ENCODE data around the gene TJP2.

The TJP2 gene

DNA sequence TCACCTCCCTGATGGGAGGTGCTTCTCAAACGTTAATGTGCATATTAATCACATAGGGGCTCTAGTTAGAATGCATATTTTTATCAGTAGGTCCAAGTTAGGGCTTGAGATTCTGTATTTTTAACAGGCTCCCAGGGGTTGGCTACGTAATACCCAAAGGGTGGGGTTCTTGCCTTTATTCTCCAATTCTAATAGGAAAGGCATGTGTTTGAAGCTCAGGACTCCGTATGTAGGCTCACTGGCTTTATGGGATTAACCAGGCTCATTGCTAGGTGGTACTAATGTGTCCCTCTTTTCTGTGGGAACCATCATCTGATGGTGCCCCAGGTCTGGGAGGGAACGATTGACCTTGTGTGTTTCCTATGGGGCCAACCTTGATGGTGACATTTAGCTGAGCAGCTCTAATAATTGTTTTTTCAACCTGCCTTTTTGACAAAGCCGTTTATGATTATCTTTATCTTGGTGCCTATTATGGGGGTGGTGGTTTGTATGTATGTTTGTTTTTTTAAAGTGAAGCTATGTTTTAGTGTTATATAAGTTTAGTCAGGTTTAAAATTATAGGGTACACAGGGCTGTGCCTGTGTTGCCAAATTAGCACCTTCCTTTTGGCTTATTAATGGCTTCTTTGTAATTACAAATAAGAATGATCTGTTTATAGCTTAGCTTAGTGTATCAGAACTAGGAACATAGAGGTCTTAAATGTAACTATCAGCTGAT, 20.8 kb downstream of the TJP2 start:
- peaks cover 14% of the 10 kb centered on the region for H3K4me1 ChIP-seq (ENCODE audit: control insufficient read depth, low read depth, low read length)
- no peaks in the 10 kb centered on the region for H3K36me3 ChIP-seq (ENCODE audit: control insufficient read depth, low read depth, low read length)
- no peaks in the 10 kb centered on the region for H3K27me3 ChIP-seq (ENCODE audit: control insufficient read depth, insufficient read depth, low read length)
- no peak overlapping the region for H3K4me3 ChIP-seq (ENCODE audit: low read length)
- no peak overlapping the region for H3K27ac ChIP-seq (ENCODE audit: low read length)
- H3K9ac ChIP-seq (ENCODE audit: low read length): no peak overlapping the region
- H3K9me3 ChIP-seq (ENCODE audit: control insufficient read depth, low read depth, low read length): no peaks in the 10 kb centered on the region

DNA sequence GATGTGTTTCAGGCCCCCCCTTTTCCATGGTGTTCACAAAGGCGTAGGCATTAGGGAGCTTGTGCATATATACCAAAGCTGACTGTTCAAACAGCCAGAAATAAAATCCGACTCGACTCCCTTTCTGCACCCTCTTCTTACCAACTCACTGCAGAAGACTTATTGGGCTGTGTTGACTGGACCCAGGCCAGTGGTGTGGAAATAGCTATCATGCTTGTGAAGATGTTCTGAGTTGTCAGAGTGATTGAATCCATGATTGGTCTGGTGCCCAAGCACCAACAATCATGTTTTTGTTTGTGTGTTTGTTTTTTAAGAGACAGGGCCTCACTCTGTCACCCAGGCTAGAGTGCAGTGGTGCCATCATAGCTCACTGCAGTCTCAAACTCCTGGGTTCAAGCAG, 21.6 kb downstream of the TJP2 start:
- H3K9me3 ChIP-seq (ENCODE audit: control insufficient read depth, low read depth, low read length): no peaks in the 10 kb centered on the region

DNA sequence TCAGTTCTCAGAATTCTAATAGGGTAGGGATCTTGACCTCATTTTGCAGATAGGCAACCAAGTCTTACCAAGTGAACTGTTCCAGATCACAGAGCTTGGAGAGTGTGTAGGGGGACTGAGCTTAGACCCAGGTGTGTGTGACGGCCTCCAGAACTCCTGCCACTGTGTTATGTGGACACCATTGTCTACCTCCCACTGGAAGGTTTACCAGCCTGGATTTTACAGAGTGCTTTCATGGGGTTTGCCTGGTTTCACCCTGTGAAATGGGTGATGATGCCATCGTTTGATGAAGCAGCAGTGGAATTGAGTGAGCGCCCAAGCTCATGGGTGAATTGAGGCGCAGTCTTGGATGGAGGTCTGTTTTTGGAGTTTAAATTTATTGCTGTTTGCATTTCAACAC, 23.6 kb downstream of the TJP2 start:
- peaks cover 5% of the 10 kb centered on the region for H3K36me3 ChIP-seq (ENCODE audit: control insufficient read depth, low read depth, low read length)
- H3K4me1 ChIP-seq (ENCODE audit: control insufficient read depth, low read depth, low read length): peaks cover 27% of the 10 kb centered on the region
- no peak overlapping the region for H3K4me3 ChIP-seq (ENCODE audit: low read length)
- H3K27ac ChIP-seq (ENCODE audit: low read length): no peak overlapping the region
- no peaks in the 10 kb centered on the region for H3K27me3 ChIP-seq (ENCODE audit: control insufficient read depth, insufficient read depth, low read length)
- no peak overlapping the region for H3K9ac ChIP-seq (ENCODE audit: low read length)
- H3K9me3 ChIP-seq (ENCODE audit: control insufficient read depth, low read depth, low read length): no peaks in the 10 kb centered on the region

More for the DNA sequence above, 21.6 kb downstream of the TJP2 start:
- Histone ChIP-seq H3K9ac (ENCODE audit: low read length) (no peak overlapping the region), H3K27ac (ENCODE audit: low read length) (no peak overlapping the region), H3K4me1 (ENCODE audit: control insufficient read depth, low read depth, low read length) (peaks cover 17% of the 10 kb centered on the region), H3K27me3 (ENCODE audit: control insufficient read depth, insufficient read depth, low read length) (no peaks in the 10 kb centered on the region), H3K4me3 (ENCODE audit: low read length) (no peak overlapping the region), H3K36me3 (ENCODE audit: control insufficient read depth, low read depth, low read length) (no peaks in the 10 kb centered on the region)

DNA sequence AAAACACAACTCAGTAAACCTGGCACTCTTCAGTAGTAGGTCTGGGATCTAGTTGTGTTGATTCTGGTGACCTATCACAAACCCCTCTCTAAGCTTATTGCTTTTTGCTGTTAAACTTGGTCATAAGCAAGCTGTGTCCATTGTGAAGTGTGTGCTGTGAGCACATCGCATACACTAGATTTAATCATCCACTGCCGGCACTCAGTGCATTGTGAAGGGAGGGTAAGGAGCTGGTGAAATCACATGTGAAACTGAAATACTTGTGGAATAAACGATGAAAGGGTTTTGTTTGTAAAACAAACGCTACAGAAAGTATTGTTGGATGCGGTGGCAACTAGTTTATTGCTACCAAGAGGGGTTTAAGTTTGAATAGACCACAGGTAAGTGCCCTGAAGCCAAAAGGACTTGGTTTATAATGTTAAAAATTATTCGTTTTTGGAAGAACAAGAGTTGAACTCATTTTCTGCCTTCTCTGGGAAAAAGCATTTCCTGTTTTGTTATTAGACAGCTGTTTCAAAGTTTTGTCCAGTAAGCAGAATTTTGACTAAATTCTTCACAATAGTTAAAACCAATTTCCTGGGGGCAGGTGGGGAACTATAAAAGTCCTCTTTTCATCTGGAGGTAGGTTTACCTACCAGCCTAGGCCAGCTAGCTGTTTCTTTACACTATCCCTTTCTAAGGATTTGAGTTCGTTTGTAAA, 24.6 kb downstream of the TJP2 start:
- Histone ChIP-seq H3K9ac (ENCODE audit: low read length) (no peak overlapping the region), H3K4me3 (ENCODE audit: low read length) (no peak overlapping the region), H3K4me1 (ENCODE audit: control insufficient read depth, low read depth, low read length) (peaks cover 23% of the 10 kb centered on the region), H3K9me3 (ENCODE audit: control insufficient read depth, low read depth, low read length) (no peaks in the 10 kb centered on the region), H3K36me3 (ENCODE audit: control insufficient read depth, low read depth, low read length) (peaks cover 5% of the 10 kb centered on the region), H3K27me3 (ENCODE audit: control insufficient read depth, insufficient read depth, low read length) (no peaks in the 10 kb centered on the region), H3K27ac (ENCODE audit: low read length) (no peak overlapping the region)

DNA sequence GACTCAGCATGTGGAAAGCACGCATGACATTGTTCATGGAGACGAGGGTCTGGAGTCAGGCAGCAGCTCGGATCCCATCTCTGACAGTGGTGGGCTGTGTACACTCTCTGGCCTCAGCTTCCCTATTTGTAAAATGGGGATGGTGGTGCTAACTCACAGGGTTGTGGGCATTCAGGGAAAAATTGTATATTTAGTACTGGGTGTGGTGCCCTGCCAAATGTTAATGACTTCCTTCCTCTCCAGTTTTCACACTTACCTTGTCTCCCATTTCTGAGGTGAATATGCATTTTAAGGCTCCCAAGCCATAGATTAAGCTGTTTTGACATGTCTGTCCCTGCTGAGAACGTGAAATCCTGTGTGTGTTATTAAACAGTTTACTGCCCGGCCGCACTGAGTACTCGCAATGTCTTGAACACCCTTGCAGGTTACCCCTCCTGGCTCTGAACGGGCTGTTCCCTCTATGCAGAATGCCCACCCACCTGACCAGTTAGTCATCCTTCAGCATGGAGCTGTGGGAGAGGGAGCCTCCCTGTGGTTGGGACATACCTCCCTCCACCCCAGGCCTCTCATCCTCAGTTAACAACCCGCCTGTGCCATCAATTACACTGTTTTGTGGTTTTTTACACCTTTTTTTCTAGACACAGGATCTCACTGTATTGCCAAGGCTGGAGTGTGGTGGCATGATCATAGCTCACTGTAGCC, 25.8 kb downstream of the TJP2 start:
- H3K27me3 ChIP-seq (ENCODE audit: control insufficient read depth, insufficient read depth, low read length): no peaks in the 10 kb centered on the region
- peaks cover 31% of the 10 kb centered on the region for H3K4me1 ChIP-seq (ENCODE audit: control insufficient read depth, low read depth, low read length)
- H3K9ac ChIP-seq (ENCODE audit: low read length): no peak overlapping the region
- H3K36me3 ChIP-seq (ENCODE audit: control insufficient read depth, low read depth, low read length): peaks cover 5% of the 10 kb centered on the region
- H3K4me3 ChIP-seq (ENCODE audit: low read length): no peak overlapping the region
- H3K27ac ChIP-seq (ENCODE audit: low read length): no peak overlapping the region
- no peaks in the 10 kb centered on the region for H3K9me3 ChIP-seq (ENCODE audit: control insufficient read depth, low read depth, low read length)

DNA sequence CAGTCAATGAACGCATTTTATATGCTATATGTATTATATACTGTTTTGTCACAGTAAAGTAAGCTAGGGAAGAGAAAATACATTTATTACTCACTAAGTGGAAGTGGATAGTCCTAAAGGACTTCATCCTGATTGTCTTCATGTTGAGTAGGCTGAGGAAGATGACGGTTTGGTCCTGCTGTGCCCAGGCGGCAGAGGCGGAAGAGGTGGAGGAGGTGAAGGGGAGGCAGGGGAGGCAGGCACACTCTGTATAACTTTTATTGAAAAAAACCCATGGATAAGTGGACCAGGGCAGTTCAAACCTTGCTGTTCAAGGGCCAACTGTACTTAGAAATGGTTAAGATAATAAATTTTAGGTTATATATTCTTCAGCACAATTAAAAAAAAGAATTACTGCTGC, 28.5 kb downstream of the TJP2 start:
- Histone ChIP-seq H3K9me3 (ENCODE audit: control insufficient read depth, low read depth, low read length) (no peaks in the 10 kb centered on the region), H3K36me3 (ENCODE audit: control insufficient read depth, low read depth, low read length) (peaks cover 5% of the 10 kb centered on the region), H3K4me1 (ENCODE audit: control insufficient read depth, low read depth, low read length) (peaks cover 49% of the 10 kb centered on the region), H3K27me3 (ENCODE audit: control insufficient read depth, insufficient read depth, low read length) (no peaks in the 10 kb centered on the region), H3K4me3 (ENCODE audit: low read length) (no peak overlapping the region), H3K9ac (ENCODE audit: low read length) (no peak overlapping the region), H3K27ac (ENCODE audit: low read length) (no peak overlapping the region)

DNA sequence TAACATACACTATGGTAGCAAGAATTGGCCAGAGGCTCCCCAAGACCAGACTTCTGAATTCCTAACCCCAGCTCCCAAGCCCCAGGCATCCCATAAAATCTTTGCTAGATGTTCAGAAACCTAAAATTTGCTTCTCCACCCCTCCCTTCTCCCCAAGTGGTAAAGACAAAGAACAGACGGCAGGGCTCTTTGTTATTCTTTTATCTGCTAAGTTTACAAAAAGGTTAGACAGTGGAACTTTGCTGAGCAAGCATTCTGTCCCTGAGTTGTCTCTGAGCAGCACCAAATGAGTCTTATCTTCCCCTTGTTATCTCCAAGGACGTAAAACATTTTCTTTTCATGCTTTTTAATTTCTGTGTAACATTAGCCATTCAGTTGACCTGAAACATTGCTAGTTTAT, 30.2 kb downstream of the TJP2 start:
- H3K27me3 ChIP-seq (ENCODE audit: control insufficient read depth, insufficient read depth, low read length): no peaks in the 10 kb centered on the region
- peaks cover 53% of the 10 kb centered on the region for H3K4me1 ChIP-seq (ENCODE audit: control insufficient read depth, low read depth, low read length)
- peaks cover 5% of the 10 kb centered on the region for H3K36me3 ChIP-seq (ENCODE audit: control insufficient read depth, low read depth, low read length)
- no peak overlapping the region for H3K9ac ChIP-seq (ENCODE audit: low read length)
- H3K9me3 ChIP-seq (ENCODE audit: control insufficient read depth, low read depth, low read length): no peaks in the 10 kb centered on the region
- no peak overlapping the region for H3K4me3 ChIP-seq (ENCODE audit: low read length)
- no peak overlapping the region for H3K27ac ChIP-seq (ENCODE audit: low read length)

DNA sequence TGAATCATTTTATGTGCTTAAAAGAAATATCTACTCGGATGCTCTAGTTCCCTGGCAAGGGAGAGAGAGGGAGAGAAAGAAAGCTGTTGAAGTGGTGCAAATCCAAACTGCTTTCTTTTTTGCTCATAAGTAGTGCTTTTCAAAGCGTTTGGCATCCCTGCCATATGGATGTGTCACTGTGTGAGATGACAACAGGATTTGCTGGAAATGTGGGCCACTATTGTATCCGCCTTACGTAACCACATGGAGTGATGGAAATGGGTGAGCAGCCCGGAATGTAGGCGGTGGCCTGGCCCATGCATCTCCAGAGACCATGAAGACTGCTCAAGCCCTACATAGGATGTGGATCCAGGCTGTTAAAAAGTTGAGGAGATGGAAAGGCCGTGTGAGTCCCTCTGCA, 30.8 kb downstream of the TJP2 start:
- Histone ChIP-seq H3K4me3 (ENCODE audit: low read length) (no peak overlapping the region), H3K27ac (ENCODE audit: low read length) (no peak overlapping the region), H3K9ac (ENCODE audit: low read length) (no peak overlapping the region), H3K36me3 (ENCODE audit: control insufficient read depth, low read depth, low read length) (peaks cover 5% of the 10 kb centered on the region), H3K9me3 (ENCODE audit: control insufficient read depth, low read depth, low read length) (no peaks in the 10 kb centered on the region), H3K27me3 (ENCODE audit: control insufficient read depth, insufficient read depth, low read length) (no peaks in the 10 kb centered on the region), H3K4me1 (ENCODE audit: control insufficient read depth, low read depth, low read length) (peaks cover 48% of the 10 kb centered on the region)

DNA sequence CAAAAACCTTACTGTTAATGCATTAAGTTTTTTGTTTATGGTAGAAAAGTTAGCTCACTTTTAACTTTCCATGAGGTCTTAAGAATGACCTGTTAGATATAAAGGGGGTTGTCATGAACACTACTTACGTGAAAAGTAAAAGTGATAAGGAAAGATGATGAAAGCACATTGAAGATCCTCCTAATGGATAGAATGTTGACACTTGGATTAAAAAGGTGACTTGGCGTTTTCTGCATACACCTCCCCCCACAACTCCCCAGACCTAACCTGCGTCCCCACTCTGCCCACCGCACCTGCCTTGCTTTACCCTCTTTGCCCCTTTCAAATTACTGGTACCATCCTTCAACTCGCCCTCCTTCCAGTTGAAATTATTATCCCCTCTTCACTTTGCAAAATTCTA, 32.0 kb downstream of the TJP2 start:
- peaks cover 44% of the 10 kb centered on the region for H3K4me1 ChIP-seq (ENCODE audit: control insufficient read depth, low read depth, low read length)
- peaks cover 5% of the 10 kb centered on the region for H3K36me3 ChIP-seq (ENCODE audit: control insufficient read depth, low read depth, low read length)
- no peak overlapping the region for H3K27ac ChIP-seq (ENCODE audit: low read length)
- H3K27me3 ChIP-seq (ENCODE audit: control insufficient read depth, insufficient read depth, low read length): no peaks in the 10 kb centered on the region
- no peak overlapping the region for H3K4me3 ChIP-seq (ENCODE audit: low read length)
- no peaks in the 10 kb centered on the region for H3K9me3 ChIP-seq (ENCODE audit: control insufficient read depth, low read depth, low read length)
- H3K9ac ChIP-seq (ENCODE audit: low read length): no peak overlapping the region

DNA sequence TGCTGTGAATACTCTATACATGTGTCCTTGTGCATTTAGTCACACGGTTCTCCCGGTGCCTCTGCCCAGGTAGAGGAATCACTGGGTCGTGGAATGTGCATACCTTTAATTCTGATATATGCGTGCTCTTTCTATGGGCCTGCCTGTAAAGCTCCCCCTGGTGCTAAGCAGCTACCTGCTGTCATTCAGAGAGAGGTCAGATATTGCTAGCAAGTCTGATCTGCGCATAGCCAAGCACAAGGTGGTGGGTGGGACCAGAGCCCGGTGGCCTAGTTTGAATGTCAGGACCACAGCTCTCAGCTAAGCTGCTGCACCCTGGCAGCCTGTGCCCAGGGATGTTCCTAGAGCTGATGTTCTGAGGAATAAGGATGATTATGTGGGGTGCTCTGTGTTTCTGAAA, 33.4 kb downstream of the TJP2 start:
- Histone ChIP-seq H3K27ac (ENCODE audit: low read length) (no peak overlapping the region), H3K9ac (ENCODE audit: low read length) (no peak overlapping the region), H3K36me3 (ENCODE audit: control insufficient read depth, low read depth, low read length) (no peaks in the 10 kb centered on the region), H3K9me3 (ENCODE audit: control insufficient read depth, low read depth, low read length) (no peaks in the 10 kb centered on the region), H3K4me1 (ENCODE audit: control insufficient read depth, low read depth, low read length) (peaks cover 35% of the 10 kb centered on the region), H3K4me3 (ENCODE audit: low read length) (no peak overlapping the region), H3K27me3 (ENCODE audit: control insufficient read depth, insufficient read depth, low read length) (no peaks in the 10 kb centered on the region)

DNA sequence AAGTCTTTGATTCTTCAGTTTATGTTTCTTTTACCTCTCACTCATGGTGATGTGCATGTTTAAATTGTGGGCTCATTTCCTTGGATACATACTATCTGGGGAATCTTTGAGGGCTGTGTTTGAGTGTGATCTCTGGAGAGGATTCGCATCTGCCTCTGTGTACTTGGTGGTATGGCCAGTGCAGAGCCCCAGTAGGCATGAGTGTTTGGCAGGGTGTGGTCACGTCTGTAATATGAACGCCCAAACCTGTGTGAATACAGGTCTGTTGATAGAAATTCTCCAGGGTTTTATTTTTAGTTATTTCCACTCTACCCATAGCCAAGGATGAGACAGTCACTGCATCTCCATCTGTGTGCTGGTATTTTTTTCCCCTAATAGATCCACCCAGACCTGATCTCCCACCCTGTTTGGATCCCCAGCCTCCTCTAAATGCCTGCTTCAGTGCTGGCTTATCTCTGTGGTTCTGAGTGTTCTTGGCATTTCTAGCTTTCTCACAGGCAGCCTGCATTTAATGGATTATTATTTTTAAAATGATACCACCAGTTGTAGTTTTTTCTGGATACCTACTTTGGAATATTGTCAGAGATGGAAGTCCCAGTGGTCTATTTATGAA, 37.5 kb downstream of the TJP2 start:
- H3K27ac ChIP-seq (ENCODE audit: low read length): no peak overlapping the region
- no peaks in the 10 kb centered on the region for H3K27me3 ChIP-seq (ENCODE audit: control insufficient read depth, insufficient read depth, low read length)
- H3K9me3 ChIP-seq (ENCODE audit: control insufficient read depth, low read depth, low read length): no peaks in the 10 kb centered on the region
- no peak overlapping the region for H3K4me3 ChIP-seq (ENCODE audit: low read length)
- H3K4me1 ChIP-seq (ENCODE audit: control insufficient read depth, low read depth, low read length): peaks cover 9% of the 10 kb centered on the region
- peaks cover 6% of the 10 kb centered on the region for H3K36me3 ChIP-seq (ENCODE audit: control insufficient read depth, low read depth, low read length)
- no peak overlapping the region for H3K9ac ChIP-seq (ENCODE audit: low read length)

All from iPS-18a (cell line).